ENCODE data around the gene CCNE1.

CCNE1 gene

DNA sequence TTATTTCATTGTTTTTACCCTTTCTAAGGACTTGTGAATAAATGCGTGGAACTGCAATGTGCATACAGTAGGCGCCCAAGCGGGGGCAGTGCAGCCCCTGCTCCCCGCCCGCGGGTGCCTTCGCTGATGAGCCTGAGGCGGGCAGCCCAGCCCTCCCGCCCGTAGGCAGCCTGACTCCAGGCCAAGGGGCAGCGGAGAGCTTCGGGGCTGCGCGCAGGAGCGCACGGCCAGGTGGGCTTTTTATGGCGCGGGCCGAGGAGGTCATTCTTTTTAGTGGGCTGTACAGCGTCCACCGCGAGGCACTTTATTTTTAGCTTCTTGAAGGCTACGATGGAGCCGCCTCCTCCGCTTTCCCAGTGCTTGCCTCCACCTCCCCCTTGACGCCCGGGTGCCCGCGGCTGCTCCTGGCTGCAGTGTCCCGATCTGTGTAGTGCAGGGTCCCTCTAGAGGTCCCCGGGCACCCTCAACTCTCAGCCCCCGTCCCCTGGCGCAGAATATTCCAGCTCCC is 60.5 kb downstream of the CCNE1 start:
- in situ Hi-C loops (cut with HindIII; ENCODE audit: low sequenced_read_pairs): no loop called here

- in situ Hi-C loops (cut with HindIII; ENCODE audit: low sequenced_read_pairs): no loop called here
Observed at GRCh38 chr19:29873024-29873800, 61.4 kb downstream of the CCNE1 start.

All from endothelial cell of hepatic sinusoid (primary cell).